IMR-90 (cell line): Measurements from ENCODE around the gene SCAF1. TPM values are rescaled to one million over a fixed set of nuclear protein-coding genes. Genes with fewer than 3 reads are reported as not detected.

ENCODE experiments used
- ATAC-seq: fragments of 200-7000 bp; cut with Tn5 transposase; 2 replicates; pipeline ENCODE4 v1.9.1; 2020; ENCODE audit warnings: low read depth, mild to moderate bottlenecking, moderate library complexity
- BruUV-seq: library from RNA; stranded (reverse); fragments of 400-500 nt; replicated peaks from 2 replicates; lab custom pipeline; 2021; lab: Mats Ljungman, UMichigan
- CTCF ChIA-PET: fragments of 300-600 bp; formaldehyde crosslinking; extraction: SDS; loops from one replicate; lab custom pipeline; 2021; ENCODE audit warnings: antibody characterized with exemption; lab: Yijun Ruan, JAX
- POLR2A ChIA-PET: fragments of 300-600 bp; sonication (Branson Sonifier 250); formaldehyde crosslinking; loops from one replicate; lab custom pipeline; 2022; ENCODE audit warnings: antibody characterized with exemption; ENCODE audit not compliant: unreplicated experiment; lab: Charles Lee
- DNase-seq: peaks from one replicate; pipeline ENCODE4 v3.0.0; 2013
- H2AFZ ChIP-seq: replicated peaks from 2 replicates; pipeline ENCODE3; 2013; ENCODE audit warnings: low read length, mild to moderate bottlenecking; ENCODE audit not compliant: poor library complexity
- H2AK5ac ChIP-seq: 2 replicates; pipeline ENCODE4 v1.6.1; 2013; ENCODE audit warnings: low read depth, low read length, inconsistent platforms
- H2AK9ac ChIP-seq: replicated peaks from 2 replicates; pipeline ENCODE3; 2013; ENCODE audit warnings: mild to moderate bottlenecking, low read depth, low read length, moderate library complexity; ENCODE audit not compliant: poor library complexity
- H2BK120ac ChIP-seq: 2 replicates; pipeline ENCODE4 v1.6.1; 2013; ENCODE audit warnings: low read depth, low read length, inconsistent platforms
- H2BK15ac ChIP-seq: 3 replicates; pipeline ENCODE4 v1.6.1; 2013; ENCODE audit warnings: low read depth, low read length, inconsistent platforms
- H2BK20ac ChIP-seq: 2 replicates; pipeline ENCODE4 v1.6.1; 2013; ENCODE audit warnings: low read depth, mild to moderate bottlenecking, inconsistent platforms, low read length, moderate library complexity
- H2BK5ac ChIP-seq: 2 replicates; pipeline ENCODE4 v1.6.1; 2013; ENCODE audit warnings: mild to moderate bottlenecking, low read depth, low read length, inconsistent platforms; ENCODE audit not compliant: poor library complexity, severe bottlenecking
- H3K14ac ChIP-seq: replicated peaks from 2 replicates; pipeline ENCODE4 v1.6.1; 2013; ENCODE audit warnings: low read depth, low read length, inconsistent platforms
- H3K18ac ChIP-seq: 2 replicates; pipeline ENCODE4 v1.6.1; 2013; ENCODE audit warnings: low read depth, low read length, control low read depth
- H3K23ac ChIP-seq: 2 replicates; pipeline ENCODE4 v1.6.1; 2013; ENCODE audit warnings: low read depth, low read length, inconsistent platforms
- H3K27ac ChIP-seq: 2 replicates; pipeline ENCODE4 v1.5.1; 2013; ENCODE audit warnings: mild to moderate bottlenecking, control low read depth, low read length; ENCODE audit not compliant: insufficient read depth
- H3K27me3 ChIP-seq: 2 replicates; pipeline ENCODE4 v1.6.1; 2013; ENCODE audit warnings: low read length; ENCODE audit not compliant: control insufficient read depth, insufficient read depth
- H3K36me3 ChIP-seq: 2 replicates; pipeline ENCODE4 v1.6.1; 2013; ENCODE audit warnings: low read length, mixed read lengths; ENCODE audit not compliant: control insufficient read depth, insufficient read depth
- H3K4ac ChIP-seq: 2 replicates; pipeline ENCODE4 v1.6.1; 2013; ENCODE audit warnings: low read depth, low read length, inconsistent platforms
- H3K4me1 ChIP-seq: 2 replicates; pipeline ENCODE4 v1.6.1; 2013; ENCODE audit warnings: low read length, mixed read lengths; ENCODE audit not compliant: control insufficient read depth, insufficient read depth
- H3K4me2 ChIP-seq: 2 replicates; pipeline ENCODE4 v1.6.1; 2013; ENCODE audit warnings: low read depth, mild to moderate bottlenecking, control low read depth, low read length, moderate library complexity
- H3K4me3 ChIP-seq: 2 replicates; pipeline ENCODE4 v1.5.1; 2013; ENCODE audit warnings: low read depth, mild to moderate bottlenecking, control low read depth, low read length, moderate library complexity; ENCODE audit not compliant: insufficient read depth
- H3K56ac ChIP-seq: 2 replicates; pipeline ENCODE4 v1.6.1; 2013; ENCODE audit warnings: low read length, inconsistent platforms; ENCODE audit not compliant: insufficient read depth; ENCODE audit errors: extremely low read depth
- H3K79me1 ChIP-seq, 2 experiments: 2 replicates each; pipeline ENCODE4 v1.6.1; 2013; ENCODE audit warnings: low read length in 2 of 2, inconsistent platforms in 1 of 2, low read depth in 1 of 2
- H3K9ac ChIP-seq: 2 replicates; pipeline ENCODE4 v1.6.1; 2013; ENCODE audit warnings: low read depth, low read length, control low read depth
- H3K9me1 ChIP-seq: 2 replicates; pipeline ENCODE4 v1.6.1; 2013; ENCODE audit warnings: low read length, inconsistent platforms; ENCODE audit not compliant: insufficient read depth
- H3K9me3 ChIP-seq: 2 replicates; pipeline ENCODE4 v1.6.1; 2013; ENCODE audit warnings: low read length; ENCODE audit not compliant: control insufficient read depth, insufficient read depth
- H4K20me1 ChIP-seq: 2 replicates; pipeline ENCODE4 v1.6.1; 2013; ENCODE audit warnings: low read length, inconsistent platforms; ENCODE audit not compliant: insufficient read depth
- H4K5ac ChIP-seq: 2 replicates; pipeline ENCODE4 v1.6.1; 2013; ENCODE audit warnings: mild to moderate bottlenecking, low read depth, low read length, control low read depth
- H4K8ac ChIP-seq, 2 experiments: 2 replicates each; pipeline ENCODE4 v1.6.1; 2013; ENCODE audit warnings: low read depth in 2 of 2, low read length in 2 of 2, control low read depth in 1 of 2, inconsistent platforms in 1 of 2
- H4K91ac ChIP-seq: 2 replicates; pipeline ENCODE4 v1.6.1; 2013; ENCODE audit warnings: low read depth, low read length, inconsistent platforms; ENCODE audit not compliant: insufficient read depth
- MAFK ChIP-seq: IDR thresholded peaks from 2 replicates; pipeline ENCODE4 v1.6.1; 2012; ENCODE audit warnings: low read depth, low read length, improper control_type of control experiment
- NFE2L2 ChIP-seq: fragments of 150-350 bp; IDR thresholded peaks from 2 replicates; pipeline ENCODE4 v1.6.1; 2016; ENCODE audit warnings: low read depth, mild to moderate bottlenecking, low read length
- POLR2A ChIP-seq: IDR thresholded peaks from 2 replicates; pipeline ENCODE4 v1.6.1; 2012; ENCODE audit warnings: mild to moderate bottlenecking, low read depth, low read length
- RCOR1 ChIP-seq: IDR thresholded peaks from 2 replicates; pipeline ENCODE4 v1.6.1; 2012; ENCODE audit warnings: mild to moderate bottlenecking, low read length, improper control_type of control experiment; ENCODE audit not compliant: insufficient replicate concordance
- WGBS, 2 experiments: methylation state at CpG; one replicate each; pipeline versions ENCODE4 v1.1.5 to v1.1.7; 2013; ENCODE audit warnings: missing lambda C conversion rate in 2 of 2; ENCODE audit not compliant: insufficient read length in 1 of 2; ENCODE audit errors: extremely low coverage in 2 of 2; 5-methylcytosine and 5-hydroxymethylcytosine counted together
- dilution Hi-C: fragments of 300-500 bp; cut with HindIII; formaldehyde crosslinking; loops from one replicate; pipeline ENCODE4 v1.14.3; 2018; ENCODE audit warnings: low sequenced_read_pairs; ENCODE audit not compliant: unreplicated experiment
- in situ Hi-C: fragments of 300-500 bp; cut with MboI; formaldehyde crosslinking; loops from 3 replicates; pipeline ENCODE4 v1.14.3; 2019; ENCODE audit warnings: low sequenced_read_pairs, inconsistent platforms, mixed read lengths
- intact Hi-C: fragments of 100-400 bp; cut with micrococcal nuclease; formaldehyde crosslinking; loops from 2 replicates; pipeline ENCODE4 v1.10.0; 2022
- polyA plus RNA-seq, 3 experiments: library from polyadenylated mRNA; depleted of rRNA; stranded (reverse); fragments of >200 nt; gene quantifications; 2 replicates each; pipeline ENCODE4 v1.2.3, GENCODE V29; 2012; ENCODE audit warnings: low replicate concordance in 1 of 3
- total RNA-seq: library from RNA; depleted of rRNA; stranded (reverse); fragments of >200 nt; gene quantifications from 2 replicates; pipeline ENCODE4 v1.2.3, GENCODE V29; 2012
- TF ChIP-seq, protein P1 (sequence below): fragments of 150-350 bp; IDR thresholded peaks from 2 replicates; pipeline ENCODE4 v1.6.1; 2016; ENCODE audit warnings: low read depth, mild to moderate bottlenecking, low read length, moderate library complexity, borderline replicate concordance
- TF ChIP-seq, protein P2 (sequence below): conservative IDR thresholded peaks from 2 replicates; pipeline ENCODE4 v1.5.1; 2012; ENCODE audit warnings: mild to moderate bottlenecking, low read depth, low read length, improper control_type of control experiment

The SCAF1 gene
- total and polyA plus RNA-seq, 2 of the 4 experiments (the other 2 are of a cell fraction): 2.2 to 14.8 TPM

- in situ Hi-C loops (loop anchor here (10.0 kb wide), 1 partner anchor 168 kb away; the partner anchor contains the start of gene PTOV1), dilution Hi-C loops (no loop called here), intact Hi-C loops (no loop called here)
- Histone ChIP-seq H3K23ac (no peak overlapping the region), H3K9me3 (no peaks in the 10 kb centered on the region), H3K9me1 (peaks cover 5% of the 10 kb centered on the region; the same call in 1 of the 2 replicates), H3K4me1 (peaks cover 7% of the 10 kb centered on the region), H3K27ac (no peak overlapping the region), H3K27me3 (no peaks in the 10 kb centered on the region), H2AK9ac (no peak overlapping the region), H2BK20ac (no peak overlapping the region), H3K14ac (no peak overlapping the region), H3K4me2 (no peak overlapping the region), H2AK5ac (no peak overlapping the region), H2AFZ (peak overlapping the region; percentile 51), H3K4ac (no peak overlapping the region), H2BK120ac (no peak overlapping the region), H4K5ac (no peak overlapping the region), H4K20me1 (peaks cover 31% of the 10 kb centered on the region), H3K36me3 (peaks cover 49% of the 10 kb centered on the region), H3K18ac (no peak overlapping the region), H4K8ac (no peak overlapping the region), H2BK15ac (no peak overlapping the region), H3K9ac (no peak overlapping the region), H3K4me3 (no peak overlapping the region), H2BK5ac (no peak overlapping the region), H3K79me1 (peaks cover 18 to 57% of the 10 kb centered on the region in 2 experiments), H4K91ac (no peak overlapping the region), H3K56ac (no peak overlapping the region)
- ChIA-PET POLR2A (no interaction called here), CTCF (no interaction called here)
- TF ChIP-seq RCOR1: no peak
- TF ChIP-seq, protein P1, sequence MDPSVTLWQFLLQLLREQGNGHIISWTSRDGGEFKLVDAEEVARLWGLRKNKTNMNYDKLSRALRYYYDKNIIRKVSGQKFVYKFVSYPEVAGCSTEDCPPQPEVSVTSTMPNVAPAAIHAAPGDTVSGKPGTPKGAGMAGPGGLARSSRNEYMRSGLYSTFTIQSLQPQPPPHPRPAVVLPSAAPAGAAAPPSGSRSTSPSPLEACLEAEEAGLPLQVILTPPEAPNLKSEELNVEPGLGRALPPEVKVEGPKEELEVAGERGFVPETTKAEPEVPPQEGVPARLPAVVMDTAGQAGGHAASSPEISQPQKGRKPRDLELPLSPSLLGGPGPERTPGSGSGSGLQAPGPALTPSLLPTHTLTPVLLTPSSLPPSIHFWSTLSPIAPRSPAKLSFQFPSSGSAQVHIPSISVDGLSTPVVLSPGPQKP: no peak
- TF ChIP-seq POLR2A: no peak
- no peak for TF ChIP-seq NFE2L2
- TF ChIP-seq MAFK: no peak
- TF ChIP-seq, protein P2, sequence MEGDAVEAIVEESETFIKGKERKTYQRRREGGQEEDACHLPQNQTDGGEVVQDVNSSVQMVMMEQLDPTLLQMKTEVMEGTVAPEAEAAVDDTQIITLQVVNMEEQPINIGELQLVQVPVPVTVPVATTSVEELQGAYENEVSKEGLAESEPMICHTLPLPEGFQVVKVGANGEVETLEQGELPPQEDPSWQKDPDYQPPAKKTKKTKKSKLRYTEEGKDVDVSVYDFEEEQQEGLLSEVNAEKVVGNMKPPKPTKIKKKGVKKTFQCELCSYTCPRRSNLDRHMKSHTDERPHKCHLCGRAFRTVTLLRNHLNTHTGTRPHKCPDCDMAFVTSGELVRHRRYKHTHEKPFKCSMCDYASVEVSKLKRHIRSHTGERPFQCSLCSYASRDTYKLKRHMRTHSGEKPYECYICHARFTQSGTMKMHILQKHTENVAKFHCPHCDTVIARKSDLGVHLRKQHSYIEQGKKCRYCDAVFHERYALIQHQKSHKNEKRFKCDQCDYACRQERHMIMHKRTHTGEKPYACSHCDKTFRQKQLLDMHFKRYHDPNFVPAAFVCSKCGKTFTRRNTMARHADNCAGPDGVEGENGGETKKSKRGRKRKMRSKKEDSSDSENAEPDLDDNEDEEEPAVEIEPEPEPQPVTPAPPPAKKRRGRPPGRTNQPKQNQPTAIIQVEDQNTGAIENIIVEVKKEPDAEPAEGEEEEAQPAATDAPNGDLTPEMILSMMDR: no peak
- DNase-seq: no peak
- BruUV-seq: no TSS peak
- no peak for ATAC-seq
- 90% methylated on average over 10 of the region's 27 CpGs; no CpG with 5 or more reads in 1 of the 2 experiments for WGBS, 2 experiments
Measured at GRCh38 chr19:49686503-49687088, 44.6 kb downstream of the SCAF1 start.
